Fibroblast of lung (primary cell): ENCODE results near the gene CLIC4. TPM values are rescaled to one million over a fixed set of nuclear protein-coding genes. Genes with fewer than 3 reads are reported as not detected.

Experiments used
- DNase-seq, 2 donors: peaks; one replicate each; pipeline versions ENCODE4 v3.0.0 to v3.0.0-alpha.2; 2010; ENCODE audit warnings: low read depth in 2 of 2
- H2AFZ ChIP-seq: 2 replicates; pipeline ENCODE4 v1.5.1; 2012; ENCODE audit warnings: low read length, control low read depth, inconsistent platforms
- H3K27ac ChIP-seq: 2 replicates; pipeline ENCODE4 v1.5.1; 2011; ENCODE audit warnings: low read length, control low read depth; ENCODE audit not compliant: insufficient read depth
- H3K27me3 ChIP-seq: 2 replicates; pipeline ENCODE4 v1.5.1; 2011; ENCODE audit warnings: mild to moderate bottlenecking, low read length; ENCODE audit not compliant: control insufficient read depth, insufficient read depth
- H3K36me3 ChIP-seq: 2 replicates; pipeline ENCODE4 v1.5.1; 2011; ENCODE audit warnings: low read length; ENCODE audit not compliant: control insufficient read depth, insufficient read depth
- H3K4me1 ChIP-seq: 2 replicates; pipeline ENCODE4 v1.5.1; 2011; ENCODE audit warnings: low read length; ENCODE audit not compliant: control insufficient read depth, insufficient read depth; ENCODE audit errors: extremely low read depth
- H3K4me2 ChIP-seq: 2 replicates; pipeline ENCODE4 v1.5.1; 2011; ENCODE audit warnings: low read length, control low read depth; ENCODE audit not compliant: insufficient read depth; ENCODE audit errors: extremely low read depth
- H3K4me3 ChIP-seq, 4 experiments: fragments of 200-600 bp in 1 of 4; sonication (generic) in 1 of 4; replicated peaks in 1 of 4; 2 replicates each; pipeline ENCODE4 v1.5.1; 2011 to 2016; ENCODE audit warnings: low read length in 4 of 4, low read depth in 3 of 4, mild to moderate bottlenecking in 3 of 4, control low read depth in 2 of 4, inconsistent platforms in 1 of 4, mixed read lengths in 1 of 4; ENCODE audit not compliant: insufficient read depth in 1 of 4; ENCODE audit errors: control extremely low read depth in 1 of 4
- H3K79me2 ChIP-seq: 2 replicates; pipeline ENCODE4 v1.5.1; 2012; ENCODE audit warnings: mild to moderate bottlenecking, low read length, inconsistent platforms; ENCODE audit not compliant: control insufficient read depth, insufficient read depth
- H3K9ac ChIP-seq: 2 replicates; pipeline ENCODE4 v1.5.1; 2011; ENCODE audit warnings: mild to moderate bottlenecking, low read length, control low read depth; ENCODE audit not compliant: insufficient read depth
- H3K9me3 ChIP-seq: 2 replicates; pipeline ENCODE4 v1.5.1; 2012; ENCODE audit warnings: low read depth, low read length; ENCODE audit not compliant: control insufficient read depth, insufficient read depth
- H4K20me1 ChIP-seq: 2 replicates; pipeline ENCODE4 v1.5.1; 2011; ENCODE audit warnings: low read length; ENCODE audit not compliant: control insufficient read depth, insufficient read depth; ENCODE audit errors: extremely low read depth
- EZH2 ChIP-seq: IDR thresholded peaks from 2 replicates; pipeline ENCODE4 v1.5.1; 2012; ENCODE audit warnings: low read length, control low read depth, mild to moderate bottlenecking; ENCODE audit errors: missing control alignments
- polyA plus RNA-seq, 2 donors: library from polyadenylated mRNA; depleted of rRNA in 1 of 2; stranded (reverse) in 1 of 2; unstranded in 1 of 2; fragments of >200 nt; gene quantifications; 2 replicates each; pipeline ENCODE4 v1.2.1, GENCODE V29; 2011 to 2012; ENCODE audit warnings: missing spikeins in 1 of 2
- total RNA-seq: library from RNA; depleted of rRNA; stranded (reverse); fragments of >200 nt; gene quantifications from 2 replicates; pipeline ENCODE4 v1.2.1, GENCODE V29; 2014
- TF ChIP-seq, protein P1 (sequence below), 2 donors: IDR thresholded peaks in 1 of 2; conservative IDR thresholded peaks in 1 of 2; 1 replicate in 1 of 2; 2 replicates in 1 of 2; pipeline ENCODE4 v1.5.1; 2011 to 2012; ENCODE audit warnings: low read length in 2 of 2, control low read depth in 1 of 2, inconsistent platforms in 1 of 2, low read depth in 1 of 2, mild to moderate bottlenecking in 1 of 2

CLIC4 gene
- total and polyA plus RNA-seq, 2 donors (not counting 1 experiment from before 2014, with no cell fraction given) = 368 to 494 TPM

DNA sequence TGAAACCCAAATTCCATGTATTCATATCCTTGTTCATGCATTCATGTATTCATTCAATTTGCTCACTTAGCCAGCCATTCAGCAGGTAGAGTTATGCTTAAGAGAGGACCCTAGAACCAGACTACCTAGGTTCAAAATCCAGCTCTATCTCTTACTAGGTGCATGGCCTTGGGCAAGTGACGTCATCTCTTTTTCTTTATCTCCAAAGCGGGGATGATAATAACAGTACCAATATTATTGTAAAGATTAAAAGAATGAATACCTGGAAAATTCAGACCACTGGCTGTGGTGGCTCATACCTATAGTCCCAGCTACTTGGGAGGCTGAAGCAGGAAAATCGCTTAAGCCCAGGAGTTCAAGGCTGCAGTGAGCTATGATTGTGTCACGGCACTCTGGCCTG, 33.9 kb upstream of the CLIC4 start:
- no peaks in the 10 kb centered on the region for H3K9me3 ChIP-seq
- H3K9ac ChIP-seq = no peak overlapping the region
- no peak overlapping the region for H3K4me3 ChIP-seq
- no peaks in the 10 kb centered on the region for H4K20me1 ChIP-seq
- no peak for DNase-seq
- no peaks in the 10 kb centered on the region for H3K27me3 ChIP-seq
- peaks cover 9% of the 10 kb centered on the region for H3K4me1 ChIP-seq
- H3K27ac ChIP-seq = no peak overlapping the region
- no peaks in the 10 kb centered on the region for H3K36me3 ChIP-seq
- H3K4me2 ChIP-seq = no peak overlapping the region
- H2AFZ ChIP-seq = no peak overlapping the region
- H3K79me2 ChIP-seq = no peaks in the 10 kb centered on the region
- TF ChIP-seq, protein P1, sequence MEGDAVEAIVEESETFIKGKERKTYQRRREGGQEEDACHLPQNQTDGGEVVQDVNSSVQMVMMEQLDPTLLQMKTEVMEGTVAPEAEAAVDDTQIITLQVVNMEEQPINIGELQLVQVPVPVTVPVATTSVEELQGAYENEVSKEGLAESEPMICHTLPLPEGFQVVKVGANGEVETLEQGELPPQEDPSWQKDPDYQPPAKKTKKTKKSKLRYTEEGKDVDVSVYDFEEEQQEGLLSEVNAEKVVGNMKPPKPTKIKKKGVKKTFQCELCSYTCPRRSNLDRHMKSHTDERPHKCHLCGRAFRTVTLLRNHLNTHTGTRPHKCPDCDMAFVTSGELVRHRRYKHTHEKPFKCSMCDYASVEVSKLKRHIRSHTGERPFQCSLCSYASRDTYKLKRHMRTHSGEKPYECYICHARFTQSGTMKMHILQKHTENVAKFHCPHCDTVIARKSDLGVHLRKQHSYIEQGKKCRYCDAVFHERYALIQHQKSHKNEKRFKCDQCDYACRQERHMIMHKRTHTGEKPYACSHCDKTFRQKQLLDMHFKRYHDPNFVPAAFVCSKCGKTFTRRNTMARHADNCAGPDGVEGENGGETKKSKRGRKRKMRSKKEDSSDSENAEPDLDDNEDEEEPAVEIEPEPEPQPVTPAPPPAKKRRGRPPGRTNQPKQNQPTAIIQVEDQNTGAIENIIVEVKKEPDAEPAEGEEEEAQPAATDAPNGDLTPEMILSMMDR (conservative IDR thresholded peaks at IDR 0.05 in 1 of 2, IDR thresholded peaks at IDR 0.05 in 1 of 2; ENCODE audit: low read depth in 1 of 2, low read length in 2 of 2) = no peak
- no peak for TF ChIP-seq EZH2

DNA sequence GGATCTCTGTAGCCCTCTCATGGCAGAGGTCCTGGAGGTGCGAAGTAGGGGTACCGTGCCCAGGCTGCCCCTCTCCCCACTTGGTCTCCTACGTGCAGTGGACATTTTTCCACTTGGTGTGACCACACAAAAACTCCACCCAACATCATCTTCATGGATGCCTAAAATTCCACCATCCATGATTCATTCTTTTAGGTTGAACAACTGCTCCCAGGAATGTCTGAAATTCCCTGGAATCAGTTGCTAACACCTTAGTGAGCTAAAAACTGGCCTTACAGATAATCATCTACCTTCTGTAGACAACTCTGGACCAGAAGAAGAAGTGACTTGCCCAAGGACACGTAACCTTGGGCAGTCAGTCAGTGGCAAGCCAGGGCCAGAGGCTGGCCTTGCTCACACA, 32.1 kb upstream of the CLIC4 start:
- Histone ChIP-seq H2AFZ (no peak overlapping the region), H3K4me1 (peaks cover 9% of the 10 kb centered on the region), H3K36me3 (no peaks in the 10 kb centered on the region), H4K20me1 (no peaks in the 10 kb centered on the region), H3K9ac (no peak overlapping the region), H3K27me3 (no peaks in the 10 kb centered on the region), H3K79me2 (no peaks in the 10 kb centered on the region), H3K4me3 (no peak overlapping the region), H3K9me3 (no peaks in the 10 kb centered on the region), H3K27ac (peak overlapping the region; percentile 39), H3K4me2 (no peak overlapping the region)
- TF ChIP-seq, protein P1 (conservative IDR thresholded peaks at IDR 0.05 in 1 of 2, IDR thresholded peaks at IDR 0.05 in 1 of 2; ENCODE audit: low read depth in 1 of 2, low read length in 2 of 2) = no peak
- TF ChIP-seq EZH2 = no peak
- peak in 1 of 2 donors; percentile 89 for DNase-seq

DNA sequence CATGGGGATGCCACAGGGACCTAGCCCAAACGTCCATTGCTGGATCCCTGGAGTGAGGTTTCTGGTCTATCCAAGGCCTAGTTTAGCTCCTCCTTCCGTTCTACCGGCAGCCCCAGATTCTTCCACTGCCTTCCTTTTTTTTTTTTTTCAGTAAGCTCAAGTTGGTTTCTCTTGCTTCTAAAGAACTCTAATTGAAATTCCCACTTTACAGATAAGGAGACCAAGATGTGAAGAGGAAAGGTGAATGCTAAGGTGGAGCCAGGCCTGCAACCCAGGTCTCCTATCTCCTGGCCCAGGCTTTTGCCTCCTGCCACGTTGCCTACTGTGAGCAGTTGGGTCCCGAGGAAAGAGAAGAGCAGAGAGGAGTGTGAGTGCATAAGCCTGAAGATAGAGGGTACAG, 31.5 kb upstream of the CLIC4 start:
- no peaks in the 10 kb centered on the region for H3K79me2 ChIP-seq
- TF ChIP-seq EZH2 = no peak
- TF ChIP-seq, protein P1 (conservative IDR thresholded peaks at IDR 0.05 in 1 of 2, IDR thresholded peaks at IDR 0.05 in 1 of 2; ENCODE audit: low read depth in 1 of 2, low read length in 2 of 2) = no peak
- no peak overlapping the region for H3K4me3 ChIP-seq
- H3K4me2 ChIP-seq = no peak overlapping the region
- no peaks in the 10 kb centered on the region for H3K9me3 ChIP-seq
- H3K27ac ChIP-seq = no peak overlapping the region
- no peaks in the 10 kb centered on the region for H4K20me1 ChIP-seq
- H3K27me3 ChIP-seq = no peaks in the 10 kb centered on the region
- no peak overlapping the region for H3K9ac ChIP-seq
- peaks cover 9% of the 10 kb centered on the region for H3K4me1 ChIP-seq
- H3K36me3 ChIP-seq = no peaks in the 10 kb centered on the region
- DNase-seq = no peak
- no peak overlapping the region for H2AFZ ChIP-seq
